DMS 273 (cell line): ENCODE data around the gene CSAG1.
"Not testable (repeated sequence)": the region's sequence is repeated elsewhere in the genome, so short reads cannot be mapped to it uniquely, and the experiment has no call there.

Source experiments
- DNase-seq: peaks from one replicate; lab custom pipeline; 2025; ENCODE audit not compliant: unreplicated experiment; lab: John Stamatoyannopoulos, UW

The CSAG1 gene

DNA sequence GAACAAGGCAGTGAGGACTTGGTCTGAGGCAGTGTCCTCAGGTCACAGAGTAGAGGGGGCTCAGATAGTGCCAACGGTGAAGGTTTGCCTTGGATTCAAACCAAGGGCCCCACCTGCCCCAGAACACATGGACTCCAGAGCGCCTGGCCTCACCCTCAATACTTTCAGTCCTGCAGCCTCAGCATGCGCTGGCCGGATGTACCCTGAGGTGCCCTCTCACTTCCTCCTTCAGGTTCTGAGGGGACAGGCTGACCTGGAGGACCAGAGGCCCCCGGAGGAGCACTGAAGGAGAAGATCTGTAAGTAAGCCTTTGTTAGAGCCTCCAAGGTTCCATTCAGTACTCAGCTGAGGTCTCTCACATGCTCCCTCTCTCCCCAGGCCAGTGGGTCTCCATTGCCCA lies 33.1 kb downstream of the CSAG1 start:
- not testable (repeated sequence) for DNase-seq

DNA sequence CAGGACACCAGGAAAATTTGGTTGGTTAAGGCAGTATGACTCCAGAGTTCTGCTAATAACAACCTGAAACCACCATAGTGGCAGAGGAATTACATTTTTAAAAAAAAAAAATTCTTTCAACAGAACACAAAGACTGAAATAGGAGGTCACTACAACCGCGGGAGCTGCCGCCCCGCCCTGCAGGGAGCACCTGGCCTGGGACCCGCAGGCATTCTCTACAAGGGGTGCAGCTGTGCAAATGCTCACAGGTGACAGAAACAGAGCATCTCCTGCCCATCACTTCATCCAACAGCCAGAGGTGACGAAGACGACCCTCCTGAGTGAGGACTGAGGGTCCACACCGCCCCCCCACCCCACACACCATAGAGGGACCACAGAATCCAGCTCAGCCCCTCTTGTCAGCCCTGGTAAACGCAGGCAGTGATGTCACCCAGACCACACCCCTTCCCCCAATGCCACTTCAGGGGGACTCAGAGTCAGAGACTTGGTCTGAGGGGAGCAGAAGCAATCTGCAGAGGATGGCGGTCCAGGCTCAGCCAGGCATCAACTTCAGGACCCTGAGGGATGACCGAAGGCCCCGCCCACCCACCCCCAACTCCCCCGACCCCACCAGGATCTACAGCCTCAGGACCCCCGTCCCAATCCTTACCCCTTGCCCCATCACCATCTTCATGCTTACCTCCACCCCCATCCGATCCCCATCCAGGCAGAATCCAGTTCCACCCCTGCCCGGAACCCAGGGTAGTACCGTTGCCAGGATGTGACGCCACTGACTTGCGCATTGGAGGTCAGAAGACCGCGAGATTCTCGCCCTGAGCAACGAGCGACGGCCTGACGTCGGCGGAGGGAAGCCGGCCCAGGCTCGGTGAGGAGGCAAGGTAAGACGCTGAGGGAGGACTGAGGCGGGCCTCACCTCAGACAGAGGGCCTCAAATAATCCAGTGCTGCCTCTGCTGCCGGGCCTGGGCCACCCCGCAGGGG lies 35.3 kb downstream of the CSAG1 start, which contains the start of gene MAGEA3:
TSS of gene MAGEA3 (plus strand) at position 843 of the 980 bp plus-strand sequence. CDS start 2,039 bp downstream, outside the sequence.
- DNase-seq = not testable (repeated sequence)

DNA sequence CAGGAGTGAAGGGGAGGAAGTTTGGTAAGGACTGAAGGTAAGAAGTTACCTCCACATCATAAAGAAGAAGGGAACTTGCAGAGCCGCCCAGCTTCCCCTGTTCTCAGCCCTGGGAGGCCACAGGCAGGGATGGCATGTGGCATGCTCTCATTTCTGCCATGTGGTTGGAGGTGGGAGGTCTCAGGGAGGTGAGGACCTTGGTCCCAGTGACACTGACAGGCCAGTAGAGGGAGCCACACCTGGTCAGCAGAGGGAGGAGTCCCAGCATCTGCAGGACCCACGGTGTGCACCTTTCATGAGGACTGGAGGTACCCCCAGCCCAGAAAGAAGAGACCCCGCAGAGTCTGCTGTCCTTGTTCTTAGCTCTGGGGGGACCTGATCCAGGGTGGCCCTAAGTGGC lies 52.5 kb downstream of the CSAG1 start:
- DNase-seq = not testable (repeated sequence)
